Choroid plexus epithelial cell (primary cell): ENCODE measurements around the gene ANGEL1.
A peak's percentile ranks its signal among the peaks of the same experiment; 100 is the strongest.

Source experiments
- DNase-seq: peaks from one replicate; pipeline ENCODE4 v3.0.0-alpha.2; 2010; ENCODE audit warnings: low read depth
- H3K4me3 ChIP-seq: 2 replicates; pipeline ENCODE4 v1.5.1; 2011; ENCODE audit warnings: low read depth, mild to moderate bottlenecking, control low read depth, low read length, moderate library complexity
- CTCF ChIP-seq: conservative IDR thresholded peaks from 2 replicates; pipeline ENCODE4 v1.5.1; 2011; ENCODE audit warnings: low read depth, mild to moderate bottlenecking, control low read depth, inconsistent platforms, low read length, moderate library complexity

Gene ANGEL1

GRCh38 chr14:76770521-76771436 is 41.9 kb downstream of the ANGEL1 start:
- TF ChIP-seq CTCF, result no peak
- DNase-seq, result no peak
- H3K4me3 ChIP-seq, result no peak overlapping the region

GRCh38 chr14:76769636-76770292 is 42.9 kb downstream of the ANGEL1 start:
- no peak for TF ChIP-seq CTCF
- H3K4me3 ChIP-seq, result no peak overlapping the region
- no peak for DNase-seq

GRCh38 chr14:76768671-76769500 is 43.8 kb downstream of the ANGEL1 start:
- no peak overlapping the region for H3K4me3 ChIP-seq
- no peak for DNase-seq
- no peak for TF ChIP-seq CTCF

GRCh38 chr14:76767681-76768656 is 44.7 kb downstream of the ANGEL1 start:
- DNase-seq, result peak; percentile 42
- TF ChIP-seq CTCF, result no peak
- H3K4me3 ChIP-seq, result no peak overlapping the region

GRCh38 chr14:76765461-76765931 is 47.2 kb downstream of the ANGEL1 start:
- DNase-seq, result no peak
- H3K4me3 ChIP-seq, result no peak overlapping the region
- TF ChIP-seq CTCF, result no peak
